ENCODE measurements around the gene IDI2.
A peak's percentile ranks its signal among the peaks of the same experiment; 100 is the strongest.
"Not testable (repeated sequence)": the region's sequence is repeated elsewhere in the genome, so short reads cannot be mapped to it uniquely, and the experiment has no call there.

IDI2 gene

DNA sequence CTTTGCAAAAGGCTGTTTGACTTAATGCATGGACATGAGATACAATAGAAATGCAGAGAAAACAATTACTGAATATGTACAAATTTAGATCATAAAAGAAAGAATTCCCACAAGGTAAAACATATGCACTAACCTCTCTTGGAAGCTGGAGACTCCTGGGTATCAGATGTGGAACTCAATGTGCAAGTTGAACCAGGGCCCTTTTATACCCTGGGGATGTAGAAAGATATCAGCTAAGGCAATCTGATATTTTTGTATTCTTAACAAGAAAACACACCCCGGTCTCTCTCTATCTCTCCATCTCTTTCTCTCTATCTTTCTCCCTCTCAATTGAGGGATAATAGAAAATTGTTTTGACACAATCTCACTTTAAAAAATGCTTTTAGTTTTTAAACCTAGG is at the start of gene IDI2:
Gene IDI2 (minus strand): TSS at position 177 of the 400 bp plus-strand sequence. CDS start 1,136 bp downstream, outside the sequence.
- no peak for DNase-seq

DNA sequence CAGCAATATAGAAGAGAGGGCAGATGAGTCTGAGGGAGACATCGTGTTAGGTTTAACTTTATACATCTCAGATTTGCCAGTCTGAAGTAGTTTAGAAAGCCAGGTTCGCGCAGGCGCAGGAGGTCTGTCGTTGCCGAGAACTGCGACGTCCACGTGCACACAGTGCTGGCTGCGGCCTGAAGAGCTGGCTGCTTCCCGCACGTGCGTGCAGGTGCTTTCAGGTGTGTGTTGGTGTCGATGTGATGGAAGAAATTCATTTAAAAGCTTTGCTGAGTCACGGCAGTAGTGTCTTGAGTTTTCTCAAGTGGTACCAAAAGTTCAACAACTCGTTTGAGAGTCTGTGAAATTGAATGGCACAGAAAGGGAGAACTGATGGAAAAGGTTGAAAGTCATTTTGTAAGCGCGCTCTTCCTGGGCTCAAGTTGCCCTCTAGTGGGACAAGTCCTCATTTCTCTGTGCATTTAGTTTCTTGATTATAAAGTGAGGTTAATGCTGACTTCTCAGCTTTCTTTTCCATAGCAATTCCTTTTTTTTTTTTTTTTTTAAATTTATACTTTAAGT is 49.2 kb upstream of the IDI2 start:
- peak; percentile 53 for DNase-seq

DNA sequence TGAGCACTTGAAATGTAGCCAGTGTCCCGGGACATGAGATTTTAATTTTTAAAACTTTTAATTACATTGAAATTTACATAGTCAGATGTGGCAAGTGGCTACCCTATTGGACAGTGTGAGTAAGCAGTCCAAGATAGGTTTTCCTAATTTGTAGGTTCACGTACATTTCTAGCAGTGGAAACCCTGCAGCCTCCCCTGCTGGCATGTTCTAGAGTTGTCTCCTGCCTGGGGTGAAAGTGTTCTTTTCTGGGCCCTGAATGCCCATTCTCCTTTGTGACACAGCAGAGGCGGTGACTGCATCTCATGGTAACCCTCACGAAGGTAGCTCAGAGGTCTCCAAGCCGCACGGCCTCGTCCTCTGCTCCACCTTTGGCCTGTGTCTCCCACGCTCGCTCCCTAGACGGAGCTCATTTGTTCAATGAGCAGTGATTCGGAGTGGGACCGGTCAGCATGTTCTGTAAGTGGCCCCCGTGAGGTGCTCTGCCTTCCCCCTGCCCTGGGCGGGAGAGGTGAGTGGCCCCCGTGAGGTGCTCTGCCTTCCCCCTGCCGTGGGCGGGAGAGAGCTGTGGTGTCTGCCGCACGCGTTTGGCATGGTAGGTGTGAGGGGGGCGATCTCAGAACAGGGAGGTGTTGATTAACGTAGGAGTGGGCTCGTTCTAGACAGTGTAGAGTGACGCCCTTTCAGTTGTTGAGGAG is 48.5 kb upstream of the IDI2 start:
- peak; percentile 29 for DNase-seq

DNA sequence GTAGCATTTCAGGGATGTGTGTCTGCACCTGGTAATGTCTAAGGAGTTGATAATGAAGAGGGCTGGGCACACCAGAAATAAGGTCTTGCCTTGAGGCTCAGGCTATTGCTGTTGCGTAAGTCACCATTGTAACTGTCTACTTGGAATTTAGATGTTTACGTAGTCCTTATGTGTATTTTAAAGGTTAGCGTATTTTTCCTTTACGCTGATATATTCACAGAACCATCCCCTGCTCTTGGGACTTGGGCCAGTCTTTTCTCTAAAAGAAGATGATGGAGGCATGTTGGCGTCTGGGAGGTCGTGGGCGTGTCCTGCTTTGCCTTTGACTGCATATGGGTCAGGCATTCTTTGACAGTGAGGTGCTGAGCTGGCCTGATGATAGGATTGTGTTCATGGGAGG is 45.3 kb upstream of the IDI2 start:
- DNase-seq: peak; percentile 36

DNA sequence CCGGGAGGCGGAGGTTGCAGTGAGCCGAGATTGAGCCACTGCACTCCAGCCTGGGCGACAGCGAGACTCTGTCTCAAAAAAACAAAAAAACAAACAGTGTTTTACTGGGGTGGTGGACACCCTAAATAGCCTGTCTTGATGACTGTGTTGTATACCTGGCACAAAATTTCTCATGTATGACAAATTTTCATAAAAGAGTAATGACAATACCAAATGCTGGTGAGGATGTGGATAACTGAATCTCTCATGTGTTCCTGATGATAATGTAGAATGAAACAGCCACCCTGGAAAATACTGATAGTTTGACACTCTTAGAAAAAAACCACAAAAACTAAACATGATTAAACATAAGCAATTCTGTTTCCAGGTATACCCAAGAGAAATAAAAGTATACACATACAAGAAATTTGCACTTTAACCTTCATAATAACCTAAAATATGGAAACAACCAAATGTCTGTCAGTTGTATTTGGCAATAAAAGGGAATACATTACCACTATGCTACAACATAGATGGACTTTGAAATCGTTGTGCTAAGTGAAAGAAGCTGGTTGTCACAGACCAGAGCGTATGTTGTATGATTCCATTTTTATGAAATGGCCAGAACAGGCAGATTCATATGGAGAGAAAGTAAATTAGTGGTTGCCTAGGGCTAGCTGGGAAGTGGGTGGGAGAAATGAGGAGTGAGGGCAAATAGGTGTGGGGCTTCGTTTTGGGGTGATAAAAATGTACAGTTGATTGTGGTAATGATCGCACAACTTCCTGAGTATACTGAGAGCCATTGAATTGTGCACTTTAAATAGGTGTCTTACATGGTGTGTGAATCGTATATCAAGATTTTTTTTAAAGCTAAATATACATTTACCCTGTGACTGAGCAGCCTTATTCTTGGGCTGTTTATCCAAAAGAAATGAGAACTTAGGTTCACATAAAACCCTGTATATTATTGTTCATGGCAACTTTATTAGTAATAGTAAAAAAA is 43.0 kb upstream of the IDI2 start:
- DNase-seq: peak; percentile 59

DNA sequence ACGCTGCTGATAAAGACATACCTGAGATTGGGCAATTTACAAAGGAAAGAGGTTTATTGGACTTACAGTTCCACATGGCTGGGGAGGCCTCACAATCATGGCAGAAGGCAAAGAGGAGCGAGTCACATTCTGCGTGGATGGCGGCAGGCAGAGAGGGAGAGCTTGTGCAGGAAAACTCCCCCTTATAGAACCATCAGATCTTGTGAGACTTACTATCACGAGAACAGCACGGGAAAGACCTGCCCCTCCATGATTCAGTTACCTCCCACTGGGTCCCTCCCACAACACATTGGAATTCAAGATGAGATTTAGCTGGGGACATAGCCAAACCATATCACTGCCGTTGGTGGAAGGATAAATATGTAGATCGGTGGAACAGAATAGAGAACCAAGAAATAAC is 41.1 kb upstream of the IDI2 start:
- DNase-seq: not testable (repeated sequence)

DNA sequence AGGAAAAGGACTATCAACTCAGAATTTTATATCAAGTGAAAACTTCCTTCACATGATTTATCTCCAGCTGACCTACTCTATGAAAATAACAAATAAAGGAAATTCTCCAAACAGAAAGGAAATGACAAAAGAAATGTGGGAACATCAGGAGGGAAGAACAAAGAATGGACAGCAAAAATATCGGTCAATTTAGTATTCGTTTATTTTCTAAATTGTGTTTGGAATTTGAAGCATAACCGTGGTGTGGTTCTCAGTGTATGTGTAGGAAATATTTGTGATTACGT is 39.2 kb upstream of the IDI2 start:
- no peak for DNase-seq

DNA sequence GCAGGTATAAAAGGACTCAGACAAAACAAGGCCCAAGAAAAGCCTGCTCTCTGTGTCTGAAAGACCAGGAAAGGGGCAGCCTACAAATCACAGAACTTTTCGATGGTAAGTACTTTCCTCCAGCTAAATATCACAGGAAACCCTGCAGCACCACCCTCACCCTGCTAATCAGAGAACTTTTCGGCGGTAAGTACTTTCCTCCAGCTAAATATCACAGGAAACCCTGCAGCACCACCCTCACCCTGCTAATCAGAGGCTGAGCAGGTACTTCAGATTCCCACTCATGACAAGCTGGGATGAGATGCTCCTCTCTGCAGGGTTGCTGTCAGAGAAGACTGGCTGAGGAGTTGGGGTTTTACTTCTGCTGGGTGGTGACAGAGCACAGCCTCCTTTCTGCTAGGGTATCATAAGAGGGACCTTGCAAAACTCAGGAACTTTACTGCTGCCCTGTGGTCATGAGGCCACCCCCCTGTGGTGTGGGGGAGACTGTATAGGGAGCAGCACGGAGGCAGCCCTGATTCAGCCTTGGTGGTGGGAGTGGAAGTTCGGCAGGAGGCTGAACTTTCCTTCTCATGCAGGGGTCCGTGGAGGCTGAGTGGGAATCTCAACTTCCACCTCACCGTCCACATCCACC is 37.7 kb upstream of the IDI2 start:
- DNase-seq: no peak

DNA sequence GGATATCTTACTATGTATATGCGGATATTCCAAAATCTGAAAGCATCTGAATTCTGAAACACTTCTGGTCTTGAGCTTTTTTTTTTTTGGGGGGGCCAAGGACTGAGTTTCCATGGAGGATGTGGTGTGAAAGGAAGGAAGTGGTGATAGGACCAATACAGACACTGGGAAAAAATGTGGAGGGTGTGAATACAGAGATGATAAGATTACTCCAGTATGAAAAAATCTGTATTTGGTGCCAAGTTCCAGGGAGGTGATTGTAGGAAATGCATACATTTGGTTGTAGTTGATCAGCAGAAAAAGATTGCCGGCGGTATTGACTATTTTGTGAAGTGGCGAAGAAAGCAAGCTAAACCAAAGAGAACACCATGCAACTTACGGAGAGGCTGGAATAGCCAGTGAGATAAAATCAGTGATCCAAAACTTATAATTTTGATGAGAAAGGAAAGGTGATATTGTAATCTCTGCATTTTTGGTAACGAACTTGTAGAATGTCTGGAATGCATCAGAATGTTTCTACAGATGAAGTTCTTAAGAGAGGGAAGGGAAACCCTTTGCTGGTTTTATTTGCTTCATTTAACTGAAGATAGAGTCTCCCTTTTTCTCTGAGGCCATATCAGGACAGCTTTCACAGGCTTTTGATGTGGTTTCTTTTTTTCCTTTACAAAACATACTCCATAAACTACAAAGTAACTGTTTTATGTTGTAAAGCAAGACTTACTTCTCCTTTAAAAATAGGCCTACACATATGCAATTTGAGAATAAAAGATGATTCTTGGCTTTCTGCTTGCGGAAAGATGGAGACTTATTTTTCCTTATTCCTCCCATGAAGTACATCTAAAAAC is 36.5 kb upstream of the IDI2 start:
- no peak for DNase-seq

DNA sequence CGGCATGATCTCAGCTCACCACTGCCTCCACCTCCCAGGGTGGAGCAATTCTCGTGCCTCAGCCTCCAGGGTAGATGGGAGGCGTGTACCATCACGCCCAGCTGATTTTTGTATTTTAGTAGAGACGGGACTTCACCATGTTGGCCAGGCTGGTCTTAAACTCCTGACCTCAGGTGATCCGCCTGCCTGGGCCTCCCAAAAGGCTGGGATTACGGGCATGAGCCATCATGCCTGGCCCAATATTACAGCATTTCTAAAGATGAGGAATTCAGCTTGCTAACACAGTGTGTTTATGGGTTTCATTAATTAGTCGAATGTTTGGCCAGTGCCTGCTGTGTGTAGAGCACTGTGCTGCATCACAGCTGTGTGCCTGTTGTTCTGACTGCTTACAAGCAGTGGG is 34.2 kb upstream of the IDI2 start:
- DNase-seq: no peak

DNA sequence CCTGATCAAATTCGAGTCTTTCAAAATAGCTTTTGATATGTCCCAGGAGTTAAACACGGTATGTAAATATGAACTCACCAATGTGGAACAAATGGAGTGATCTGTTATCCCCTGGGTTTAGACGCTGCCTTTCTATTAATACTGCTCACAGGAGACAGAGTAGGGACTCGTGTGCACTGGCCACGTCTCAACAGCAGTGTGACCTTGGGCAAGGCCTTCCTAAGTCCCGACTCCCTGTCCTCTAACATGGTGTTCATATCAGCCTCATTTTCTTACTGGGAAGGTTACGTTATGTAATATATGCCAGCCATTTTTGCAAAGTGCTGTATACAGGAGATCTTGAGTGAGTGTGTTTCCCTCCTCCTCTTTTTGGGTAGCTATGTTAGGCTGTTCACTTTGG is 32.4 kb upstream of the IDI2 start:
- no peak for DNase-seq

DNA sequence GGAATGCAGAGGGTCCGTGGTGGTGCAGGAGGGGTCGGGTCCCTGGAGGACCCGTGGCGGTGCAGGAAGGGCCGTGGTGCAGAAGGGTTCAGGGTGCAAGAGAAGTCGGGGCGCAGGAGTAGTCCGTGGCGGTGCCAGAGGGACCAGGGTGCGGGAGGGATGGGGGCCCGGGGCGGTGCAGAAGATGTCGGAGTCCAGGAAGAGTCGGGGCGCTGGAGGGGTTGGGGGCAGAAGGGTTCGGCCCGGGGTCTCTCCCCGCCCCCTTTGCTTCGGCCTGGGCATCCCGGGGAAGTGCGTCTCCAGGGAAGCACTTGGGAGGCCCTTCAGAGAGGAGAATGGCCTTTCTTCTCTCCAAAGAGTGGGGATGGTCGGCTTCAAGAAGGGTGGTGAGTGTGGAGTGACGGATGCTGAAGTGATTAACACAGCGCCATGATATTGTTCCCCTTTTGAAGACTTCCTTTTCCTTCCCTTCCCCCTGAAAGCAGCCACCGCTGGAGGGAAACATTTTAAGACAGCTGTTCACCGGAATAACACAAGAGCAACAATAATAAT is 31.5 kb upstream of the IDI2 start:
- DNase-seq: peak; percentile 78

DNA sequence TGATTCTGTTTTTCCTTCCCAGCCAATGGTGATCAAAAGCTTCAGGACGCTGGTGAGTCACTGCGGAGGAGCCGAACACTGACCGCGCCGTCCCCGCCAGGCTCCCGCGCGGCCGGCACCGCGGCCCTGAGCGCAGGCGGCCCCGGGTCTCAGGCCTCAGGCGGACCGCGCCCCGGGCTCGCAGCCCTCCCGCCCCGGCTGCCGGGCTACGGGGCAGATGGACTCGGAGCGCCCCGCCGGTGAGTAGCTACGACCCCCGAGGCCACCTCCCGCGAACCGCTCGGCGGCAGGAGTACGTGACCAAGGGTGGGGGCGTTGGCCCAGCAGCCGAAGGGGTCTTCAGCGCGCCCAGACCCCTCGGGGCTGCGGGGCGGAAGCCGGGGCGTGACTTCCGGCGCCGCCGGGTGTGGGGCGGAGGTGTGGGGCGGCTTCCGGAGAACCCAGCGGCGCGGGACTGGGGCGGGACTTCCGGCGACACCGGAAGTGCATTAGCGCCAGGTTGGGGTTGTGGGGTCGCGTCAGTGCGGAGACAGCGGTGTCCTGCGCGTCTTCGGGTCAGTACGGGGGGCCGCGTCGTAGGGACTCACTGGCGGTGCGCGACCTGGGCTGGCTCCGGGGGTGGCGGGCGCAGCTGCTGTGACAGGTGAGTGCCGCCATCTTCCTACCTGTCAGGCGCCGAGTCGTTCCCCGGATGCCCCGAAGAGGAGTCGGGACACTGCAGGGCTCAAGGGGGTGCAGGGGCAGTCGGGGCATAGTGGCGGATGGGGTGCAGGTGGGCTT is 30.9 kb upstream of the IDI2 start, which contains the start of gene WDR37:
Gene WDR37 (plus strand): TSS at position 60 of the 780 bp plus-strand sequence. CDS start 15,771 bp downstream, outside the sequence.
- peak; percentile 90 for DNase-seq

DNA sequence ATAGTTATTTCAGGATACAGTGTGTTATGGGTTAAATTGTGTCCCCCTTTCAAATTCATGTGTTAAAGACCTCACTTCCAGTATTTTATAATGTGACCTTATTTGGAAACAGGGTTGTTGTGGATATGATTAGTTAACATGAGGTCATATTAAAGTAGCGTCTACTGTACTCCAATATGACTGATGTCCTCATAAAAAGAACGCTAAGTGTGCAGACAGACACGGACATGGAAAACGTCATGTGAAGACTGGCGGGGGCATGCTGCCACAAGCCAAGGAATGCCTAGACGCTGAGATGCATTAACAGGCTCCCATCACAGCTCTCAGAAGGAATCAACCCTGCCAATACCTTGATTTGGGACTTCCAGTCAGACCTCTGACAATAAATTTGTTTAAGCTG is 29.0 kb upstream of the IDI2 start:
- no peak for DNase-seq

DNA sequence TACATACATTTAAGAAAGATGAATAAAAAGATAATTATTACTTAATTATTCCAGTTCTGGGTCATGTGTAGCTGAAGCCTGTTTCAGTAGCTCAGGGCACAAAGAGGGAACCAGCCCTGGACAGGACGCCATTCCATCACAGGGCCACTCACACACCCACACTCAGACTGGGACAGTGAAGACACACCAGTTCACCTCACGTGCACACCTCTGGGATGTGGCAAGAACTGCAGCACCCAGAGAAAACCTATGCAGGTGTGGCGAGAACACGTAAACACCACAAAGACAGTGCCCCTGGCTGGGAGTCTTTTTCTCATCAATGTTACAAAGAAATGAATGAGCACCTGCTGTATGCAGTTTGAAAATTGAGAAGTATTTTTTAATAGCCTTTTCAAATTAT is 24.9 kb upstream of the IDI2 start:
- no peak for DNase-seq

DNA sequence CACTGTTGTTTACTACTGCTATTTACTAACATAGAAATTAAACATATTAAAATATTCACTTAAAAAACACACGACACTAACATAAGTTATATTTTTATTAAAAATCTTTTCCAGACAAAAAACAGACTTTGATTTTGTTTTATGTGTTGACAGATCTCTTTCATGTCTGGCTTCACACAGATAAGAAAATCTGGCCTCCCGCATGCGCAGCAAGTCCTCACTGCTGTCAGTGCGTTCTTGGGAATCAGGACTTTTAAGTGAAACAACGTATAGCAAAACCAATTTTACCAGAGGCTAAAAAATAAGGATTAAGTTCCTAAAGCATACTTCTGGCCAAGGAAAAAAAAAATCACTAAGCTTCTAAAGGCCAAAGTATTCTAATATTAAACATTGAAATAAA is 24.5 kb upstream of the IDI2 start:
- DNase-seq: peak; percentile 81

DNA sequence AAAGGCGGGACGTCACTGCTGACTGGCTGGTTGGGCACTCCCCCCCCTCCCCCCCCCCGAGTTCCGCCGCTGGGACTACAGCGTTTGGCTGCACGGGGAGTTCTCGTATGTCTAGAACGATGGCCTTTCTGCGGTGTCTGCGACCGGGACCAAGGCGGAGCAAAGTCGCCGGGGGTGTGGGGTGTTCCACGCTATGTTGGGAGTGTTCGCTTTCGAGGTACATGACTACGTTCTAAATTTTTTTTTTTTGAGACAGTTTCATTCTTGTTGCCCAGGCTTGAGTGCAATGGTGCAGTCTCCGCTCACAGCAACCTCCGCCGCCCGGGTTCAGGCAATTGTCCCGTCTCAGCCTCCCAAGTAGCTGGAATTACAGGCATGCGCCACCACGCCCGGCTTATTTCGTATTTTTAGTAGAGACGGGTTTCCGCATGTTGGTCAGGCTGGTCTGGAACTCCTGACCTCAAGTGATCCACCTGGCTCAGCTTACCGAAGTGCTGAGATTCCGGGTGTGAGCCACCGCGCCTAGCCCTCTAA is 23.8 kb upstream of the IDI2 start:
- no peak for DNase-seq

DNA sequence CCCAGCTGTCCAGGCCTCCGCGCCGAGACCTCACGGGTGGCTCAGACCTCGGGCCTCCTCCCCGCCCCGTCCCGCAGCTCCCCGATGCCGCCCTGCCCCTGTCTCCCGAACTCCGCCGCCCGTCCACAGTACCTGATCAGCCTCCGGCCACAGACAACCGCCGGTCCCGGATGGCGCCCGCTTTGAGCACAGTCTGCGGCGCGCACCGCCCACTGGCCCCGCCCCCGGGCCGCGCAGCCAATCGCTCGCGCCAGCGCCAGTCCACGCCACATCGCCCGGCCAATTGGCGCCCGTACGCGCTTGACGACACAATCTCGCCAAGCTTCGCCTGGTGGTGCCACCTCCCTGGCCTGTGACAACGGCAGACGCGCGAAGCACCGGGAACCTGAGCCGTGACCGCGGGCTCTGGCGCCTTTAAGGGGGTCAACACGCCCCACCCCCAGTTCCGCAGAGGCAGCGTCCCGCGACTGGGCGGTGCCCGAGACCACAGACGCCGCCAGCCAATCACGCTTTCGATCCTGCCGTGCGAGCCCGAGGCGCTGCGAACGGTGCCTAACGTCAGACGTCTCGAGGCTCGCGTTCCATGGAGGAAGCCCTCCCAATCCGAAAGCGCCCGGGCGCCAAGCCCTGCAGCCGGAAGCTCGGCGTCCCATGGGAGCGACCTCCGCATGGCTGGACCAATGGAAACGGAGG is 23.2 kb upstream of the IDI2 start, which contains the start of gene IDI1:
Gene IDI1 (minus strand): TSS at position 388 of the 693 bp plus-strand sequence. CDS start 116 bp downstream, at position 272.
- DNase-seq: peak; percentile 99

DNA sequence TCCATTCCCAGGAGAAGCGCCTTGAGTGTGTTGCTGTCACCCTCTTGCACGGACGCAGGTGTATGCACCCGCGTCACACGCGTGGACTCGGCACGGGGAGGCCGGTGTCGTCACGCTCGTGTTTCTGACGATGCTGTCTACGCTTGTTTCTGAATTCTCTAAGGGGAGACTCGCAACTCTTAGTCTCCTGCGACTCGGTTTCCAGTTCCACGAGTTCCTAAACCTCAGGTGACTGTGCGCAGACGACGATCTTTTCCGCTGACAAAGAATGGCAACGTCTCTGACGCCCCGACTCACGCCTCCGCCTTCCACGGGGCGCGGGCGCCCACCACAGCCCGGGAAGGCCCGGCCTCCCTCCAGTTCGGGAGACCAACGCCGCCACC is 22.7 kb upstream of the IDI2 start:
- no peak for DNase-seq

DNA sequence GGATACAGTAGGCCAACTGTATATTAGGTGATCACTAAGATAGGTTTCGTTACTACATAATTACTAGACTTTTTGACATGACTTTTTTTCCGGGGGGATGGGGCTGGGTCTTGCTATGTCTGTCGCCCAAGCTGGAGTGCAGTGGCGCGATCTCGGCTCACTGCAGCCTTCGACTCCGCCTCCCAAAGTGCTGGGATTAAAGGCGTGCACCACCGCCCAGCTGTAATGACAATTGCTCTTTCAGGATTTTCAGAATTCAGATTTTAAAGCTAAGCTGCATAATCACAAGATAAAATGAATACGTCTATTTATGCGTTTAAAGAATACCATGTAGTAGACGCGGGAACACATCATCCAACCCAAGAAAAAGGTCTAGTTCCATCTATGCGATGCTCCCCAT is 22.3 kb upstream of the IDI2 start:
- DNase-seq: peak; percentile 67

All from hematopoietic multipotent progenitor cell treated with erythropoietin and hydrocortisone succinate and interleukin-3 and kit ligand, for 6 days (in vitro differentiated cells).